H1 (cell line): ENCODE results near the gene C2CD4A. TPM values are rescaled to one million over a fixed set of nuclear protein-coding genes. Genes with fewer than 3 reads are reported as not detected.

Source experiments
- CTCF ChIA-PET: fragments of 300-600 bp; sonication (Branson Sonifier 250); formaldehyde crosslinking; loops from one replicate; lab custom pipeline; 2021; ENCODE audit not compliant: partially characterized antibody; lab: Charles Lee
- POLR2A ChIA-PET: fragments of 300-600 bp; sonication (Branson Sonifier 250); formaldehyde crosslinking; loops from one replicate; lab custom pipeline; 2021; ENCODE audit warnings: inconsistent platforms; ENCODE audit not compliant: partially characterized antibody; lab: Charles Lee
- DNase-seq, 2 experiments: peaks; one replicate each; pipeline versions ENCODE4 v3.0.0 to v3.0.0-alpha.2; 2010 to 2022; ENCODE audit warnings: low spot score in 2 of 2, low read depth in 1 of 2, mixed read lengths in 1 of 2
- FAIRE-seq: peaks from 2 replicates; lab custom pipeline; 2011; peaks lifted over from hg19 to GRCh38; lab: Jason Lieb, UNC
- H2AFZ ChIP-seq: 2 replicates; pipeline ENCODE4 v1.8.1; 2012; ENCODE audit warnings: low read length, inconsistent platforms
- H2AK5ac ChIP-seq: 2 replicates; pipeline ENCODE4 v1.6.1; 2013; ENCODE audit warnings: low read depth, low read length
- H2BK120ac ChIP-seq: replicated peaks from 2 replicates; pipeline ENCODE3; 2013; ENCODE audit warnings: low read depth, low read length, inconsistent platforms
- H2BK12ac ChIP-seq: 2 replicates; pipeline ENCODE4 v1.6.1; 2013; ENCODE audit warnings: low read depth, low read length
- H2BK15ac ChIP-seq: 2 replicates; pipeline ENCODE4 v1.6.1; 2013; ENCODE audit warnings: low read length
- H2BK20ac ChIP-seq: 2 replicates; pipeline ENCODE4 v1.6.1; 2013; ENCODE audit warnings: low read length
- H2BK5ac ChIP-seq: 2 replicates; pipeline ENCODE4 v1.6.1; 2013; ENCODE audit warnings: low read depth, low read length
- H3K14ac ChIP-seq: 2 replicates; pipeline ENCODE4 v1.6.1; 2013; ENCODE audit warnings: inconsistent platforms; ENCODE audit not compliant: insufficient read length
- H3K18ac ChIP-seq: 2 replicates; pipeline ENCODE4 v1.6.1; 2013; ENCODE audit warnings: low read length; ENCODE audit errors: extremely low read depth
- H3K23ac ChIP-seq: 2 replicates; pipeline ENCODE4 v1.6.1; 2013; ENCODE audit warnings: inconsistent platforms; ENCODE audit not compliant: insufficient read length
- H3K23me2 ChIP-seq: 2 replicates; pipeline ENCODE4 v1.6.1; 2013; ENCODE audit warnings: low read depth, low read length
- H3K27ac ChIP-seq: 2 replicates; pipeline ENCODE4 v1.6.1; 2011; ENCODE audit warnings: low read depth, low read length, inconsistent platforms
- H3K27me3 ChIP-seq, 4 experiments: replicated peaks in 1 of 4; 1 replicate in 1 of 4; 2 replicates in 3 of 4; pipeline versions ENCODE4 v1.6.1 to v1.8.1; 2011 to 2013; ENCODE audit warnings: low read length in 3 of 4, mild to moderate bottlenecking in 3 of 4, inconsistent platforms in 2 of 4, mixed read lengths in 2 of 4, moderate library complexity in 1 of 4; ENCODE audit not compliant: control insufficient read depth in 3 of 4, insufficient read depth in 3 of 4; ENCODE audit errors: extremely low read depth in 1 of 4
- H3K36me3 ChIP-seq, 4 experiments: 2 replicates each; pipeline versions ENCODE4 v1.6.1 to v1.8.1; 2011 to 2013; ENCODE audit warnings: mild to moderate bottlenecking in 4 of 4, low read length in 3 of 4, moderate library complexity in 2 of 4, control low read depth in 1 of 4, inconsistent platforms in 1 of 4; ENCODE audit not compliant: insufficient read depth in 4 of 4, control insufficient read depth in 2 of 4
- H3K4ac ChIP-seq: replicated peaks from 2 replicates; pipeline ENCODE3; 2013; ENCODE audit warnings: low read length, low read depth, mixed read lengths, inconsistent platforms; ENCODE audit not compliant: insufficient read length
- H3K4me1 ChIP-seq, 4 experiments: replicated peaks in 1 of 4; 1 replicate in 1 of 4; 2 replicates in 3 of 4; pipeline versions ENCODE4 v1.6.1 to v1.8.1; 2011 to 2013; ENCODE audit warnings: low read length in 3 of 4, inconsistent platforms in 2 of 4, mixed read lengths in 1 of 4; ENCODE audit not compliant: insufficient read depth in 4 of 4, control insufficient read depth in 3 of 4
- H3K4me2 ChIP-seq, 2 experiments: 2 replicates each; pipeline versions ENCODE4 v1.6.1 to v1.8.1; 2011 to 2013; ENCODE audit warnings: low read depth in 2 of 2, low read length in 2 of 2, control low read depth in 1 of 2, inconsistent platforms in 1 of 2, mild to moderate bottlenecking in 1 of 2; ENCODE audit not compliant: insufficient read depth in 1 of 2
- H3K4me3 ChIP-seq, 4 experiments: fragments of 200-600, 300-600 bp in 1 of 4; sonication (generic), shearing (Covaris generic), sonication (Bioruptor Twin) in 1 of 4; 2 replicates each; pipeline versions ENCODE4 v1.5.1 to v1.8.1; 2011 to 2016; ENCODE audit warnings: low read length in 4 of 4, low read depth in 3 of 4, control low read depth in 2 of 4, inconsistent platforms in 2 of 4, mild to moderate bottlenecking in 2 of 4, mixed read lengths in 1 of 4, moderate library complexity in 1 of 4; ENCODE audit not compliant: insufficient read depth in 2 of 4; ENCODE audit errors: extremely low read depth in 1 of 4
- H3K56ac ChIP-seq: replicated peaks from 2 replicates; pipeline ENCODE3; 2013; ENCODE audit warnings: low read depth, mild to moderate bottlenecking, mixed read lengths, low read length, inconsistent platforms; ENCODE audit not compliant: insufficient read length
- H3K79me1 ChIP-seq: 2 replicates; pipeline ENCODE4 v1.6.1; 2013; ENCODE audit warnings: low read depth, low read length, control low read depth
- H3K79me2 ChIP-seq, 2 experiments: 2 replicates each; pipeline versions ENCODE4 v1.6.1 to v1.8.1; 2012 to 2013; ENCODE audit warnings: low read length in 2 of 2, mild to moderate bottlenecking in 2 of 2, inconsistent platforms in 1 of 2; ENCODE audit not compliant: insufficient read depth in 2 of 2, control insufficient read depth in 1 of 2
- H3K9ac ChIP-seq, 4 experiments: replicated peaks in 1 of 4; 1 replicate in 1 of 4; 2 replicates in 3 of 4; pipeline versions ENCODE4 v1.6.1 to v1.8.1; 2011 to 2013; ENCODE audit warnings: low read depth in 3 of 4, low read length in 3 of 4, control low read depth in 2 of 4, mild to moderate bottlenecking in 2 of 4, moderate library complexity in 2 of 4, inconsistent platforms in 1 of 4; ENCODE audit errors: extremely low read depth in 1 of 4
- H3K9me3 ChIP-seq, 2 experiments: 2 replicates each; pipeline versions ENCODE4 v1.6.1 to v1.8.1; 2012 to 2013; ENCODE audit warnings: mild to moderate bottlenecking in 2 of 2, moderate library complexity in 2 of 2, control low read depth in 1 of 2, inconsistent platforms in 1 of 2, low read depth in 1 of 2, low read length in 1 of 2, mixed read lengths in 1 of 2; ENCODE audit not compliant: insufficient read depth in 2 of 2
- H4K20me1 ChIP-seq, 2 experiments: replicated peaks in 1 of 2; 2 replicates each; pipeline versions ENCODE3 to v1.8.1; 2011 to 2013; ENCODE audit warnings: inconsistent platforms in 2 of 2, low read length in 2 of 2, mild to moderate bottlenecking in 1 of 2; ENCODE audit not compliant: insufficient read depth in 2 of 2, control insufficient read depth in 1 of 2
- H4K5ac ChIP-seq: 2 replicates; pipeline ENCODE4 v1.6.1; 2013; ENCODE audit warnings: low read length, low read depth, mixed read lengths, inconsistent platforms; ENCODE audit not compliant: insufficient read length
- H4K8ac ChIP-seq: 2 replicates; pipeline ENCODE4 v1.8.0; 2013; ENCODE audit warnings: mild to moderate bottlenecking, moderate library complexity, low read length, inconsistent platforms; ENCODE audit not compliant: insufficient read depth; ENCODE audit errors: extremely low read depth
- H4K91ac ChIP-seq: replicated peaks from 2 replicates; pipeline ENCODE3; 2013; ENCODE audit warnings: low read length, mixed read lengths, inconsistent platforms; ENCODE audit not compliant: insufficient read length
- BACH1 ChIP-seq: IDR thresholded peaks from 2 replicates; pipeline ENCODE4 v1.6.1; 2012; ENCODE audit warnings: low read length, improper control_type of control experiment
- BCL11A ChIP-seq, 2 experiments: IDR thresholded peaks; one replicate each; pipeline ENCODE4 v1.6.1; 2011; ENCODE audit warnings: low read depth in 2 of 2, low read length in 2 of 2, mild to moderate bottlenecking in 2 of 2
- CEBPB ChIP-seq: IDR thresholded peaks from 2 replicates; pipeline ENCODE4 v1.6.1; 2012; ENCODE audit warnings: low read depth, low read length
- CTCF ChIP-seq, 3 experiments: IDR thresholded peaks; 1 replicate in 2 of 3; 2 replicates in 1 of 3; pipeline versions ENCODE4 v1.5.1 to v1.6.1; 2011; ENCODE audit warnings: low read length in 3 of 3, mild to moderate bottlenecking in 3 of 3, inconsistent platforms in 2 of 3, low read depth in 1 of 3, moderate library complexity in 1 of 3; ENCODE audit not compliant: insufficient read depth in 1 of 3; ENCODE audit errors: control extremely low read depth in 1 of 3
- HDAC2 ChIP-seq, 2 experiments: fragments of 300-600 bp in 1 of 2; sonication (generic) in 1 of 2; IDR thresholded peaks; 2 replicates each; pipeline ENCODE4 v1.6.1; 2011 to 2012; ENCODE audit warnings: low read depth in 2 of 2, low read length in 2 of 2, mild to moderate bottlenecking in 2 of 2, moderate library complexity in 2 of 2, borderline replicate concordance in 1 of 2, inconsistent platforms in 1 of 2
- RFX5 ChIP-seq: IDR thresholded peaks from 2 replicates; pipeline ENCODE4 v1.6.1; 2011; ENCODE audit warnings: low read depth, low read length, improper control_type of control experiment, borderline replicate concordance
- TAF1 ChIP-seq: IDR thresholded peaks from 2 replicates; pipeline ENCODE4 v1.6.1; 2011; ENCODE audit warnings: mild to moderate bottlenecking, low read depth, low read length
- WGBS, 2 experiments: shearing (Covaris generic) in 1 of 2; methylation state at CpG; one replicate each; pipeline versions ENCODE4 v1.1.6 to v1.1.7; 2013 to 2015; ENCODE audit warnings: low lambda C conversion rate in 2 of 2, mixed read lengths in 2 of 2, inconsistent platforms in 1 of 2, low coverage in 1 of 2, missing lambda C conversion rate in 1 of 2; ENCODE audit not compliant: insufficient replicate concordance in 2 of 2, insufficient coverage in 1 of 2, insufficient read length in 1 of 2; ENCODE audit errors: extremely low coverage in 1 of 2, missing lambda C conversion rate in 1 of 2; 5-methylcytosine and 5-hydroxymethylcytosine counted together
- polyA plus RNA-seq, 7 experiments: library from polyadenylated mRNA; depleted of rRNA in 3 of 7; stranded (reverse) in 5 of 7; unstranded in 2 of 7; fragments of >200 nt in 5 of 7; fragments of 200-250 nt in 2 of 7; gene quantifications; 1 replicate in 5 of 7; 2 replicates in 1 of 7; 4 replicates in 1 of 7; pipeline versions ENCODE4 v1.2.1 to v1.2.3, GENCODE V29; 2011 to 2013; ENCODE audit warnings: missing spikeins in 2 of 7, mixed read lengths in 2 of 7
- total RNA-seq: library from RNA; stranded (reverse); fragmentation: NEBNext Ultra II Directional; extraction: Animal tissue kit (Norgen Biotek cat#: 25700); gene quantifications from 2 replicates; pipeline ENCODE4 v1.2.1, GENCODE V29; 2021

Gene C2CD4A
- total and polyA plus RNA-seq, 2 of the 8 experiments (the other 6 are each of a cell fraction or from before 2014, with no cell fraction given): not detected

GRCh38 chr15:62119227-62119864 is 52.6 kb downstream of the C2CD4A start:
- Histone ChIP-seq H4K8ac (no peak overlapping the region), H4K20me1 (no peaks in the 10 kb centered on the region), H2AK5ac (no peak overlapping the region), H2BK5ac (no peak overlapping the region), H2BK20ac (no peak overlapping the region), H3K4me3 (no peak overlapping the region), H3K9me3 (no peaks in the 10 kb centered on the region), H2BK120ac (no peak overlapping the region), H3K14ac (no peak overlapping the region), H2BK12ac (no peak overlapping the region), H3K79me1 (no peaks in the 10 kb centered on the region), H3K27me3 (peaks cover 0 to under 1% (median 0%) of the 10 kb centered on the region in 4 experiments; a peak in 1 of 7 replicates)
- peak; percentile 86 for TF ChIP-seq CEBPB
- TF ChIP-seq CTCF (IDR thresholded peaks at IDR 0.05; ENCODE audit: control extremely low read depth in 1 of 3, insufficient read depth in 1 of 3, low read depth in 1 of 3, low read length in 3 of 3): no peak
- no peak for TF ChIP-seq BCL11A (IDR thresholded peaks at IDR 0.05; ENCODE audit: low read depth in 2 of 2, low read length in 2 of 2)
- TF ChIP-seq RFX5: no peak
- no peak for TF ChIP-seq BACH1
- no peak for TF ChIP-seq HDAC2 (IDR thresholded peaks at IDR 0.05; ENCODE audit: borderline replicate concordance in 1 of 2, low read depth in 2 of 2, low read length in 2 of 2)
- TF ChIP-seq TAF1: no peak
- TF ChIP-seq, all 59 proteins: peak for 1
- no peak overlapping the region for H3K56ac ChIP-seq
- H3K23ac ChIP-seq: no peak overlapping the region
- FAIRE-seq (no peak), DNase-seq (no peak)
- H2BK15ac ChIP-seq: no peak overlapping the region
- H3K23me2 ChIP-seq: no peaks in the 10 kb centered on the region
- H3K4me1 ChIP-seq: peaks cover 0 to 3% (median 0%) of the 10 kb centered on the region in 4 experiments; a peak in 1 of 7 replicates
- ChIA-PET POLR2A (no interaction called here), CTCF (interaction anchor here (1.1 to 1.7 kb wide), 2 partner anchors 8 to 20 kb away, joined by 5 read pairs; no protein-coding TSS in a partner anchor)
- H3K27ac ChIP-seq: no peak overlapping the region
- H3K36me3 ChIP-seq: no peaks in the 10 kb centered on the region
- no peak overlapping the region for H3K18ac ChIP-seq
- no peak overlapping the region for H3K9ac ChIP-seq
- H4K5ac ChIP-seq: no peak overlapping the region
- no peaks in the 10 kb centered on the region for H3K79me2 ChIP-seq
- peak overlapping the region; percentile 98 for H2AFZ ChIP-seq
- H4K91ac ChIP-seq: no peak overlapping the region
- 82% methylated on average over 7 of the region's 7 CpGs; no CpG with 5 or more reads in 1 of the 2 experiments for WGBS, 2 experiments
- no peak overlapping the region for H3K4me2 ChIP-seq
- no peak overlapping the region for H3K4ac ChIP-seq
